NCI-H2196 (cell line): ENCODE data around the gene LCE2C.
A peak's percentile ranks its signal among the peaks of the same experiment; 100 is the strongest.
"Not testable (repeated sequence)": the region's sequence is repeated elsewhere in the genome, so short reads cannot be mapped to it uniquely, and the experiment has no call there.

Source experiments
- DNase-seq: peaks from one replicate; lab custom pipeline; 2025; ENCODE audit not compliant: unreplicated experiment; lab: John Stamatoyannopoulos, UW

LCE2C gene

DNA sequence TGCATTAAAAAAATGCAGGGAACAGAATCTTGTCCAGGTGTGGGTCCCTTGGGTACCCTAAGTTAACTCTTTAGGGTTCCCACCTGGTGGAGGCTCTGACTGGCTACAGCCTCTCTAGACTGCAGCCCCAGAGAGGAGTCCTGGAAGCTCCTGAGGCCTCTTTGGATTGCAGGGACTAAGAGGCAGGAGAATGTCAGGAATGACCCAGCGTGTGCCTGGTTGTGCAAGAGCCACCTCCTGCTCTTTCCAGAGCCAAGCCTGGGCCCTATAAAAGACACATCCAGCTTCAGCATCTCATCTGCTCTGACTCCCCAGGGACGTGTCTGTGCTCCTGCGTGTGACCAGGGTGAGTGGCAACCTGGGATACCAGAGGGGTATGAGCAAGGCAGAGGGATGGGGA lies at the start of gene LCE2C:
Gene LCE2C (plus strand): TSS at position 297 of the 400 bp plus-strand sequence. CDS start 737 bp downstream, outside the sequence.
- DNase-seq: not testable (repeated sequence)

DNA sequence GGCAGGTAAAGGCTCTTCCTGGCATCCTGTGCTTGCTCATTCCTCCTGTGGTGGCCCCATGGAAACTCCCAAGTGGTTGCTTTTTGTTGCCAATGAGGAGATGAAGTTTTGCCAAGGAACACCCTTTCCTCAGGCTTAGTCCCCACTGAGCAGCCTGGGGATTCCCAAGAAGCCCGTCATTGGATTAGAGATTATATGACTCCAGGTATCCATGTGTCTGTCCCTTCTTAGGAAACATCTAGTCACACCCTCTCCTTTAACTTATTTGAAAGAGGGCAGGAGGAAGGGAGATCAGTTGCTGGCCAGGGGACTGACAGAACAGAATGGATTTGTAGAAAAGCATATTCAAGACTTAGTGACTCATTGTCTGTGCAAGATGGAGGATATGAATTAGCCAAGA lies 48.3 kb upstream of the LCE2C start:
- no peak for DNase-seq

GRCh38 chr1:152630596-152630995 lies 44.5 kb upstream of the LCE2C start:
- DNase-seq: no peak

DNA sequence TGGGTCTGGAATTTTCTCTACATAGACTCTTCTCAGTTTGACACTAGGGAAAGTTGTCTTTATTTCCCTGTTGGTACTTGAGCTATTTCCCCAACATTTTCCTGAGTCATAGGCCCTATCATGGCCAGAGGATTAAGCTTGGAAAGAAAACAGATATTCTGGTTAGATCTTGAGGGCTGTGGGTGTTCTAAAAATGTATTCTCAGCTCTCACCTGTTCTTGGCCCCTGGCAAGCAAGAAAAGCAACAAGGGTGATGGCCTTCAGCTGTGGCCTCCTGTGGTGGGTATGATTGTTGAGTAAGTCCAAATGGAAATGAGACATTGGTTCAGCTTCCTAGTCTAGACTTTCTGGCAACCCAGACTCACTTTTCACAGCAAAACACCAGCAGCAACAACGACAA lies 34.7 kb upstream of the LCE2C start:
- DNase-seq: no peak

GRCh38 chr1:152643945-152644344 lies 31.1 kb upstream of the LCE2C start:
- no peak for DNase-seq

GRCh38 chr1:152645146-152645545 lies 29.9 kb upstream of the LCE2C start:
- no peak for DNase-seq

DNA sequence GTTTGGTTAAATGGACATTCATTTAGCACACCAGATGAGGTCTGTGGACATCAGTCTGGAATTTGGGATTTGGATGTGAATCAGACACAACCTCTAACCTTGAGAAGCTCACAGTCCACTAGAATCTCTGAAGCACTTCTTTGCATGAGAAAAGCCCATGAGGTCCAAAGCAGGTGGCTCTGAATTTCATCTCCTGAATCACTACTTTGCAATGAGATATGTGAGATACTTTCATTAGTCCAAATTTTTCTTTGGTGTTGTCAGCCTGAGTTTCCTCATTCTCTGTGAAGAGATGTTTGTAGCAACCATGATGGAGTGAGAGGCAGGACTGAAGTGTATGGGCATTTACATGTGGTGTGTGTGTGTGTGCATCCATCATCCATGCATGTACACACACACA lies 28.4 kb upstream of the LCE2C start:
- DNase-seq: no peak

GRCh38 chr1:152654110-152654509 lies 21.0 kb upstream of the LCE2C start:
- peak; percentile 44 for DNase-seq

DNA sequence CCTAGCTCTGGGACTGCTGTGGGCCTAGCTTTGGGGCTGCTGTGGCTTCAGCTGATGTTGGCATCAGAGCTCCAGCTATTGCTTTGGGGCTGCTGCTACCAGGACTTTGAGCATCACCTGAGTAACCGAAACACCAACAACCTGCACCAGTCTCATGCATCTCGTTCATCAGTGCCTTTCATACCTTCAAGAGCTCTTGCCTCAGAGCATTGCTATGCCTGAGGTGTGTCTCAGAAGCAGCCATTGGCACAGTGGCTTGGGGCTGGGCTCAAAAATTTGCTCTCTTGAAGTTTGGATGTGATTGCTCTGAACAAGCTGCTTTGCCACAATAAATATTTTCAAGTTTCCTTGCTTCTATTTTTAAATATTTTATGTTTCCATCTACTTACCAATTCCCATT lies 18.6 kb upstream of the LCE2C start:
- no peak for DNase-seq

GRCh38 chr1:152657677-152658076 lies 17.4 kb upstream of the LCE2C start:
- no peak for DNase-seq

DNA sequence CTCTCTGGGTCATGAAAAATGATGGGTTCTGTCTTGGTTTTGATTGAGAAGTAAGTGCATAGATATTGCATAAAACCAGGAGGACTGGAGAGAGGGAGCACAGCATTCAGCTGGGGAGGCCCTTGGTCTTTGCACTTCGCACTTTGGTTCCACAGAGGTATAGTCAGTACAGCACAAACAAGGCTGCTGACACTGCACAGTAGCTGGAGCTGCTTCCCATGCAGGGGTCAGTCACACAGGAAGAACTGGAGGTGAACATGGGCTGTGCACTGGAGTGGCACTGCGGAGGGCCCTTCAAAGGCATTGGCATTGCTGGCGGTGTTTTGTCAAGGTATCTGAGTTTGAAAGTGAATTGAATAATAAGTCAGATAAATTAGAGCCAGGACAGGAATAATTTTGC lies 16.4 kb upstream of the LCE2C start:
- DNase-seq: no peak

DNA sequence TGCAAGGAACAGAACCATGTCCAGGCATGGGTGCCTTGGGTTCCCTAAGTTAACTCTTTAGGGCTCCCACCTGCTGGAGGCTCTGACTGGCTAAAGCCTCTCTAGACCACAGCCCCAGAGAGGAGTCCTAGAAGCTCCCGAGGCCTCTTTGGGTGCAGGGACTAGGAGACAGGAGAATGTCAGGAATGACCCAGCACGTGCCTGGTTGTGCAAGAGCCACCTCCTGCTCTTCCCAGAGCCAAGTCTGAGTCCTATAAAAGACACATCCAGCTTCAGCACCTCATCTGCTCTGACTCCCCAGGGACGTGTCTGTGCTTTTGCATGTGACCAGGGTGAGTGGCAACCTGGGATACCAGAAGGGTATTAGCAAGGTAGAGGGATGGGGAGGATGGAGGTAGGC lies 12.0 kb upstream of the LCE2C start, which contains the start of gene LCE2D:
Gene LCE2D (plus strand): TSS at position 283 of the 400 bp plus-strand sequence. CDS start 726 bp downstream, outside the sequence.
- DNase-seq: no peak

GRCh38 chr1:152666171-152666570 lies 8.9 kb upstream of the LCE2C start:
- not testable (repeated sequence) for DNase-seq

DNA sequence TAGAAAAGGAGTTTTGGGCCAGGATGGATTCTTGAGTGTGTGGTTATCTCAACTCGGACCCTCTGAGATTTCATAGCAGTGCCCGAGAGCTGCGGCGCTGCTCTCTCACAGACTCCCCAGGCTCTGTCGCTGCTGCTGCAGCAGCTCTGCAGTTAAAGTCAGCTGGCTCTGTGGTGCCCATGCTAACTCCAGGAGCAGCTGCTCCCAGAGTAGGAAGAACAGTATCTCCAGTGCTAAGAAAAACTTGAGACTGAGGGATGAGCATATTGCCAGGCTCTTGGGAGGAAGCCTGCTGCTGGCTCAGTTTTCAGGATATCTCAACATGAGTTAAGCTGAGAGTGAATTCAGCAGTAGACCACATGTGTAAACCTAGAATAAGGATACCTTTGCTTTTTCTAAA lies 7.4 kb upstream of the LCE2C start:
- no peak for DNase-seq

DNA sequence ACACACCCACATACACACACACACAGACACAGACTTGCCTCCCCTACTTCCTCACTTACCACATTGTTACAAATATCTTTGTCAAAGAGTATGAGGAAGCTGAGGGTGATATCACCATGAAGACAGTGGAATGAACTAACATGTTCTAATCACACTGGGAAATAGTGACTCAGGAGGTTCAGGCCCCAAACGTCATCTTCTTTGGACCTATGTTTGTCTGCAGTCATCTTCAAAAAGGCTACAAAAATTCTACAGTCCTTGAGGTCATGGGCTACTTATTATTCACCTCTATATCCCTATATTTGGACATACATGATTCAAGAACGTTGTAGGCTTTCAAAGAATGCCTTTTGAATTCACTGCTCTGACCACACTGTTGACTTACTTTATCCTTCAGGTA lies 2.1 kb upstream of the LCE2C start:
- no peak for DNase-seq

DNA sequence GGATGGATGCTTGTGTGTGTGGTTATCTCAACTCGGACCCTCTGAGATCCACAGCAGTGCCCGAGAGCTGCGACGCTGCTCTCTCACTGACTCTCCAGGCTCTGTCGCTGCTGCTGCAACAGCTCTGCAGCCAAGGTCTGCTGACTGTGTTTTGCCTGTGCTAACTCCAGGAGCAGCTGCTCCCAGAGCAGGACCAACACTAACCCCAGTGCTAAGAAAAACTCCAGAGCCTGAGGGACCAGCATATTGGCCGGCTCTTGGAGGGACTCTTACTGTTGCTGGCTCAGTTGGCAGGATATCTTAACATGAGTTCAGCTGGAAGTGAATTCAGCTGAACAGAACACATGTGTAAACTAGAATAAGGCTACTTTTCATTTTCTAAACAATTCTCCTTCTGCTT lies 4.4 kb downstream of the LCE2C start:
- DNase-seq: no peak

- DNase-seq: no peak
These were observed 6.5 kb downstream of the LCE2C start for GRCh38 chr1:152681616-152682015.

GRCh38 chr1:152683846-152684245 lies 8.8 kb downstream of the LCE2C start:
- DNase-seq: no peak

DNA sequence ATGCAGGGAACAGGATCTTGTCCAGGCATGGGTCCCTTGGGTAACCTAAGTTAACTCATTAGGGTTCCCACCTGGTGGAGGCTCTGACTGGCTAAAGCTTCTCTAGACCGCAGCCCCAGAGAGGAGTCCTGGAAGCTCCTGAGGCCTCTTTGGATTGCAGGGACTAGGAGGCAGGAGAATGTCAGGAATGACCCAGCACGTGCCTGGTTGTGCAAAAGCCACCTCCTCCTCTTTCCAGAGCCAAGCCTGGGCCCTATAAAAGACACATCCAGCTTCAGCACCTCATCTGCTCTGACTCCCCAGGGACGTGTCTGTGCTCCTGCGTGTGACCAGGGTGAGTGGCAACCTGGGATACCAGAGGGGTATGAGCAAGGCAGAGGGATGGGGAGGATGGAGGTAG lies 10.7 kb downstream of the LCE2C start, which contains the start of gene LCE2B:
Gene LCE2B (plus strand): TSS at position 301 of the 400 bp plus-strand sequence. CDS start 721 bp downstream, outside the sequence.
- not testable (repeated sequence) for DNase-seq

- no peak for DNase-seq
These were observed 22.9 kb downstream of the LCE2C start, which contains the start of gene LCE2A for GRCh38 chr1:152697701-152698600. TSS of gene LCE2A (plus strand) at chr1:152698345. CDS start at chr1:152698902, 557 bp downstream.

DNA sequence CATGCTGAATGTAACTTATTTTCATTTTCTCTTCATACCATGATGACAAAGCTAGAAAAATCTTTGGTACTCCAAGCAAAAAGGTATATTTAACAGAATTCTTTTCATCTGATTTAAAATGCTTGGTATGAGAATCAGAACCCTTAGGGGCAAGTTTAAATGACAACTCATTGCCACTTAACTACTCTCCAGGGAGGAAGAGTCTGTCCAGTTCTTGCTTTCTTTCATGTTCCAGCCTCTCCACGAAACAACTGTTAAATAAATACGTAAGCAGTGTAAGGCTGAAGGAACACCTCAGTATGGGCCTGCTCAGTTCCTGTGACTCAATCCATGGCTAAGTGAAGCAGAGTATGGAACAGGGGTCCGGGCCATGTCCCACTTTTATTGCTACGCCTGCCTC lies 24.7 kb downstream of the LCE2C start:
- DNase-seq: no peak

DNA sequence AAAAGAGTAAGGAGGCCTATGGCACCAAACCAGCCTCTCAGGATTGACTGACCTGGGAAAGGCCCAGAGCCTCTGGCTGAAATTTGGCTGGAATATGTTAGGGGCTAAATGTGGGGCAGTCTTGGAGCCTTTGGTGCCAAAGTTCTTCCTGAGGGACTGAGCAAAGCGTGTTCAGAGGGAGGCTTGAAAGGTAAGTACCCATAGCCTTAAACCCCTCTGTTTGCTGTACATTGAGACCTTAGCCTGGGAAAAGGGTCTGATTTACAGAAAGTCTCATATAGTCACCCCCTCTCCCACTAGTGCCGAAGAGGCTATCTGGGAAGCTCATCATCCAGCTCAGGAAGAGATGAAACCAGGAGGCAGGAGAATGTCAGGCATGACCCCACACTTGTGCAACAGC lies 32.8 kb downstream of the LCE2C start, which contains the start of gene LCE4A:
Gene LCE4A (plus strand): TSS at position 301 of the 400 bp plus-strand sequence. CDS start 916 bp downstream, outside the sequence.
- no peak for DNase-seq
